Sigmoid colon (tissue), 3 donors: Measurements from ENCODE around the gene SREBF2.

ENCODE experiments used
- POLR2A ChIP-seq, 2 donors: fragments of 450-650 bp; IDR thresholded peaks; one replicate each; pipeline ENCODE4 v1.6.1; 2016; ENCODE audit warnings: antibody characterized with exemption in 2 of 2, mild to moderate bottlenecking in 2 of 2, moderate library complexity in 2 of 2
- TF ChIP-seq, protein P1 (sequence below), 4 experiments: fragments of 450-650 bp in 3 of 4; fragments of 200-600 bp in 1 of 4; IDR thresholded peaks; one replicate each; pipeline ENCODE4 v1.5.1; 2016 to 2019; ENCODE audit warnings: antibody characterized with exemption in 4 of 4, mild to moderate bottlenecking in 3 of 4, moderate library complexity in 2 of 4

- TF ChIP-seq, protein P1, sequence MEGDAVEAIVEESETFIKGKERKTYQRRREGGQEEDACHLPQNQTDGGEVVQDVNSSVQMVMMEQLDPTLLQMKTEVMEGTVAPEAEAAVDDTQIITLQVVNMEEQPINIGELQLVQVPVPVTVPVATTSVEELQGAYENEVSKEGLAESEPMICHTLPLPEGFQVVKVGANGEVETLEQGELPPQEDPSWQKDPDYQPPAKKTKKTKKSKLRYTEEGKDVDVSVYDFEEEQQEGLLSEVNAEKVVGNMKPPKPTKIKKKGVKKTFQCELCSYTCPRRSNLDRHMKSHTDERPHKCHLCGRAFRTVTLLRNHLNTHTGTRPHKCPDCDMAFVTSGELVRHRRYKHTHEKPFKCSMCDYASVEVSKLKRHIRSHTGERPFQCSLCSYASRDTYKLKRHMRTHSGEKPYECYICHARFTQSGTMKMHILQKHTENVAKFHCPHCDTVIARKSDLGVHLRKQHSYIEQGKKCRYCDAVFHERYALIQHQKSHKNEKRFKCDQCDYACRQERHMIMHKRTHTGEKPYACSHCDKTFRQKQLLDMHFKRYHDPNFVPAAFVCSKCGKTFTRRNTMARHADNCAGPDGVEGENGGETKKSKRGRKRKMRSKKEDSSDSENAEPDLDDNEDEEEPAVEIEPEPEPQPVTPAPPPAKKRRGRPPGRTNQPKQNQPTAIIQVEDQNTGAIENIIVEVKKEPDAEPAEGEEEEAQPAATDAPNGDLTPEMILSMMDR (IDR thresholded peaks at IDR 0.05): no peak
- no peak for TF ChIP-seq POLR2A (IDR thresholded peaks at IDR 0.05)
Observed at GRCh38 chr22:41787331-41787730, 45.6 kb upstream of the SREBF2 start.
